Prostate gland (tissue), 2 donors: ENCODE results near the gene NPR3. TPM values are rescaled to one million over a fixed set of nuclear protein-coding genes. Genes with fewer than 3 reads are reported as not detected.

Experiments
- DNase-seq: peaks from one replicate; pipeline ENCODE4 v3.0.0-alpha.2; 2019; ENCODE audit warnings: low spot score
- H3K27ac ChIP-seq, 2 donors: fragments of 200-600 bp; sonication (generic); 2 replicates each; pipeline ENCODE4 v1.5.1; 2017 to 2019
- H3K27me3 ChIP-seq: fragments of 200-600 bp; sonication (generic); replicated peaks from 2 replicates; pipeline ENCODE4 v1.5.1; 2019; ENCODE audit not compliant: insufficient read depth
- H3K36me3 ChIP-seq, 2 donors: fragments of 200-600 bp; sonication (generic); 1 replicate in 1 of 2; 2 replicates in 1 of 2; pipeline versions ENCODE4 v1.5.1 to v1.8.1; 2017 to 2019
- H3K4me1 ChIP-seq: fragments of 200-600 bp; sonication (generic); replicated peaks from 2 replicates; pipeline ENCODE4 v1.5.1; 2019
- H3K4me3 ChIP-seq, 2 donors: fragments of 200-600 bp; sonication (generic); 2 replicates each; pipeline ENCODE4 v1.5.1; 2017 to 2019
- H3K9me3 ChIP-seq: fragments of 200-600 bp; sonication (generic); 2 replicates; pipeline ENCODE4 v1.5.1; 2017
- CTCF ChIP-seq, 4 experiments: fragments of 200-600 bp in 2 of 4; fragments of 450-650 bp in 2 of 4; sonication (generic) in 2 of 4; IDR thresholded peaks; 1 replicate in 3 of 4; 2 replicates in 1 of 4; pipeline ENCODE4 v1.5.1; 2016 to 2019; ENCODE audit warnings: antibody characterized with exemption in 4 of 4, mild to moderate bottlenecking in 2 of 4, moderate library complexity in 2 of 4
- POLR2A ChIP-seq: fragments of 450-650 bp; IDR thresholded peaks from one replicate; pipeline ENCODE4 v1.6.1; 2016; ENCODE audit warnings: antibody characterized with exemption, mild to moderate bottlenecking
- POLR2AphosphoS5 ChIP-seq: sonication (generic); formaldehyde crosslinking; IDR thresholded peaks from one replicate; pipeline ENCODE4 v1.6.1; 2017; ENCODE audit warnings: antibody characterized with exemption
- WGBS: methylation state at CpG from one replicate; pipeline ENCODE4 v1.1.5; 2018; 5-methylcytosine and 5-hydroxymethylcytosine counted together
- intact Hi-C: fragments of 100-400 bp; cut with DNase I; formaldehyde crosslinking; loops from one replicate; pipeline ENCODE4 v1.14.2; 2022
- total RNA-seq, 2 donors: library from RNA; depleted of rRNA; stranded (reverse); fragments of >200 nt; gene quantifications; one replicate each; pipeline ENCODE4 v1.1.0, GENCODE V29; 2016

NPR3 gene
- total RNA-seq, 2 donors from 2014 or later = 4.3 to 23.9 TPM

- no peak for DNase-seq
- intact Hi-C loops = no loop called here
- Histone ChIP-seq H3K27ac (no peak overlapping the region), H3K36me3 (no peaks in the 10 kb centered on the region), H3K4me3 (no peak overlapping the region), H3K9me3 (no peaks in the 10 kb centered on the region), H3K27me3 (no peaks in the 10 kb centered on the region), H3K4me1 (no peaks in the 10 kb centered on the region)
- WGBS = 87% methylated on average over 4 of the region's 4 CpGs
- TF ChIP-seq CTCF (IDR thresholded peaks at IDR 0.05) (no peak), POLR2AphosphoS5 (no peak), POLR2A (no peak)
Observed at GRCh38 chr5:32740651-32741050, 29.5 kb downstream of the NPR3 start.

- Histone ChIP-seq H3K9me3 (no peaks in the 10 kb centered on the region), H3K4me1 (no peaks in the 10 kb centered on the region), H3K27ac (no peak overlapping the region), H3K4me3 (no peak overlapping the region), H3K36me3 (no peaks in the 10 kb centered on the region), H3K27me3 (no peaks in the 10 kb centered on the region)
- 76% methylated on average over 2 of the region's 2 CpGs for WGBS
- intact Hi-C loops = no loop called here
- no peak for TF ChIP-seq POLR2A
- no peak for TF ChIP-seq POLR2AphosphoS5
- TF ChIP-seq CTCF (IDR thresholded peaks at IDR 0.05) = no peak
- DNase-seq = no peak
Observed at GRCh38 chr5:32745317-32745716, 34.2 kb downstream of the NPR3 start.

GRCh38 chr5:32752411-32752810 lies 41.3 kb downstream of the NPR3 start:
- 68% methylated on average over 4 of the region's 4 CpGs for WGBS

GRCh38 chr5:32753051-32753450 lies 41.9 kb downstream of the NPR3 start:
- Histone ChIP-seq H3K36me3 (no peaks in the 10 kb centered on the region), H3K9me3 (no peaks in the 10 kb centered on the region), H3K27ac (no peak overlapping the region), H3K4me1 (no peaks in the 10 kb centered on the region), H3K4me3 (no peak overlapping the region), H3K27me3 (no peaks in the 10 kb centered on the region)
- 90% methylated on average over 2 of the region's 2 CpGs for WGBS
- no peak for DNase-seq
- intact Hi-C loops = no loop called here
- TF ChIP-seq POLR2A (no peak), POLR2AphosphoS5 (no peak), CTCF (IDR thresholded peaks at IDR 0.05) (no peak)

More at GRCh38 chr5:32752411-32752810, 41.3 kb downstream of the NPR3 start:
- H3K27me3 ChIP-seq = no peaks in the 10 kb centered on the region
- no peaks in the 10 kb centered on the region for H3K36me3 ChIP-seq
- no peak overlapping the region for H3K4me3 ChIP-seq
- H3K4me1 ChIP-seq = no peaks in the 10 kb centered on the region
- intact Hi-C loops = no loop called here
- no peak overlapping the region for H3K27ac ChIP-seq
- no peaks in the 10 kb centered on the region for H3K9me3 ChIP-seq
- no peak for DNase-seq
- no peak for TF ChIP-seq CTCF (IDR thresholded peaks at IDR 0.05)
- TF ChIP-seq POLR2A = no peak
- TF ChIP-seq POLR2AphosphoS5 = no peak

GRCh38 chr5:32753765-32754164 lies 42.6 kb downstream of the NPR3 start:
- TF ChIP-seq POLR2AphosphoS5 (no peak), POLR2A (no peak), CTCF (IDR thresholded peaks at IDR 0.05) (no peak)
- no peaks in the 10 kb centered on the region for H3K36me3 ChIP-seq
- no peaks in the 10 kb centered on the region for H3K27me3 ChIP-seq
- intact Hi-C loops = no loop called here
- no peak for DNase-seq
- H3K9me3 ChIP-seq = no peaks in the 10 kb centered on the region
- no peak overlapping the region for H3K27ac ChIP-seq
- H3K4me1 ChIP-seq = no peaks in the 10 kb centered on the region
- H3K4me3 ChIP-seq = no peak overlapping the region
